GM19467 (cell line): ENCODE results near the gene ATP10A.

ENCODE experiments used
- ATAC-seq: cut with Tn5 transposase; IDR thresholded peaks from one replicate; pipeline ENCODE4 v1.9.1; 2021; ENCODE audit warnings: mild to moderate bottlenecking, moderate library complexity; ENCODE audit not compliant: unreplicated experiment

ATP10A gene

GRCh38 chr15:25797035-25797434 is 66.1 kb downstream of the ATP10A start:
- ATAC-seq: no peak

DNA sequence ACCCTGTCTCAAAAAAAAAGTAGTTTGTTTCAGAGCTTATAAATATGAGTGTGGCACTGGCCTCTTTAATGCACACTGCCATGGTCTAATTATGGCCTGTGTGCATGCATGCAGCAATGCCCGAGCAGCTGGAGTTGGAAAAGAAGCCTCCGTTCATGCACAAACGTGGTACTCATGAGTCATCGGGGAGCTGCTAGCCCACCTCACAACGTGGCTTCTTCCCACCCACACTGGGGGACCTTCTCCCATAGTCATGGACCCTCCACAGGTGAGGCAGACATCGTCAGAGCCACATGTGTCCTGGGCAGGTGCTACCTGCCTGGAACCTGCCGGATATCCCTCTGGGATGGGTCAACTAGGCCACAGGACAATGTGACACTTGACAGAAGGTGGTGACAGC is 66.7 kb downstream of the ATP10A start:
- ATAC-seq: no peak

DNA sequence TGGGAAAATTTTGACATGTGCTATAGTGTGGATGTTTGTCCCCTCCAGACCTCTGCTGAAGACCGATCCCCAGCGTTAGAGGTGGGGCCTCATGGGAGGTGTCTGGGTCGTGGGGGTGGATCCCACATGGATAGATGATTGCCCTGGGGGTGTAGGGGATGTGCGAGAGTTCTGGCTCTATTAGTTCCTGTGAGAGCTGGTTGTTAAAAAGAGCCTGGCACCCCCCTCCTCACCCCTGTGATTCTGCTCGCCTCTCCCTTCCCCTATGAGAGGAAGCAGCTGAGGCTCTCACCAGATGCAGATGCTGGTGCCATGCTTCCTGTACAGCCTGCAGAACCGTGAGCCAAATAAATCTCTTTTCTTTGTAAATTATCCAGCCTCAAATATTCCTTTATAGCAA is 67.4 kb downstream of the ATP10A start:
- no peak for ATAC-seq

DNA sequence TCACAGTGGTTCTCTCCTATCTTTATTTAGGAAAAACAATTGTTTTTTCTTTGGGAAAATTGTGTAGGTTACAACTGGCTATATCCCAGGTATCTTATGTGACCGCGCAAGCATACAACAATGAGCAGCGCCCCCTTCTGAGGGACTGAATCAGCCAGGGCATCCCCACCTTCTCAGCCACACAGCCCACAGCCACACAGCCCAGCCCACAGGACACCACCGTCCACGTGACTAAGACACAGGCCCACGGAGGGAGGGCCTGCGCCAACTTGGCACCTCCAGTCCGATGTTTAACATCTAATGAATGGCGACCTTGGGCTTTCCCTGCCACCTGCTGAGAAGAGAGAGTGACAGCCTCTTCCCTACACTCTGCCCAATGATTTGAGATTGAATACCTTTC is 68.1 kb downstream of the ATP10A start:
- no peak for ATAC-seq

GRCh38 chr15:25793354-25794050 is 69.6 kb downstream of the ATP10A start:
- peak; percentile 68 for ATAC-seq

- ATAC-seq: no peak
These were observed 71.0 kb downstream of the ATP10A start for GRCh38 chr15:25792128-25792527.

DNA sequence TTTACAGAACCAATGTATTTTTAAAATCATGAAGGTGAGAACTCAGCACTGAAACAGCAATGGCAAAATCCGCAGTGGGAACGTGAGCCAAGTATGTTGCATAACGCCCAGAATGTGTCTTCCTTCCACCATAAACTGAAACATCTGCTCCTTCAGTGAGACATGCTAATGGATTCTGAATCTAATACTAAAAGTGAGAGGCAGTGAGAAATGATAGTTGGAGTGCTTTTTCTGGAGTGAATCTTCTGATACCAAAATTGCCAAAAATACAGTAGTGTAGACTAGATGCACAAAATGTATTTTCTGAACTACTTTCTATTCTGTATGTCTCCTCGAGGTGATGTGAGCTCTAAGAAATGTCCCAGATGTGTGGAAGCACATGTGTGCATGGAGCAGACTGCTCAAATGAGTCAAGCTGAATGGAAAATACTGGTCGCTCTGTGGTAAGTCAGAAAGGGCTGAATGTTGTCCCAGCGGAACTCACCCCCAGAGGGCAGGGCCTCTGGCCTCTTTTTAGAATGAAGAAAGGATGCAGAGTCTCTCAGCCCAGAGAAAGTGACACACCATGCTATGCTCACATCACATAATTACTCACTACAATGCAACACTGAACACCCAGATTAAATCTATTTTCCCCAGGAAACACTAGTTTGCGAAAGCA is 73.0 kb downstream of the ATP10A start:
- ATAC-seq: no peak

DNA sequence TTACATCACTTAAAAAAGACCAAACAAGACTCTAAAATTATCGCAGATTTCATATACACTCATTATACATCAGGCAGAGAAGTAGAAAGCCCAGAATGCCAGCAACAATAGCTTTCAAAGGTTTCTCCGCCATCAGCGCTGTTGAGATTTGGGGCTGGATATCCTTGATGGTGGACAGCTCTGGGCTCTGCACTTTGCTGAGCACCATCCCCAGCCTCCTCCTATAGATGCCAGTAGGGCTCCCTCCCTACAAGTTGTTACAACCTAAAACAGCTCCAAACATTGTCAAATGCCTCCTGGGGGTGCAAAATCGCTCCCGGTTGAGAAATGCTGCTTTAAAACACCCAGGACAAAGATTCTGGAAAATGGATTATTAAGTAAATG is 73.5 kb downstream of the ATP10A start:
- ATAC-seq: no peak

DNA sequence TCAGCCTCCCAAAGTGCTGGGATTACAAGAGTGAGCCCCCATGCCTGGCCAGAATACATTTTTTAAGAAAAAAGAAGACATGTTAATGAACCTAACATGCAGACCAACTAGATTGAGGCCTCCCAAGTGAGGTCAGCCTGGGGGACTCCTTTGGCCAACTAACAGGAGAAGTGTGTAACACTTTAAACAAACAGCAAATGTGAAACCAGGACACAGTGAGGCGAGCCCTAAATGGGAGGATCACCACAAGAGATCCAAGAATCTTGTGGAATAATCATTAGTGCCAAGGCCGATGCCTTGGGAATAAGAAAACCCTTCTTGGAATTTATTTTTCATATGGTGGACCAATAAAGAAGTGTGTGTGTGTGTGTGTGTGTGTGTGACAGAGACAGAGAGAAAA is 73.9 kb downstream of the ATP10A start:
- no peak for ATAC-seq

GRCh38 chr15:25787855-25788520 is 75.1 kb downstream of the ATP10A start:
- ATAC-seq: no peak

- no peak for ATAC-seq
These were observed 75.7 kb downstream of the ATP10A start for GRCh38 chr15:25787381-25787780.

GRCh38 chr15:25786040-25786439 is 77.1 kb downstream of the ATP10A start:
- no peak for ATAC-seq

DNA sequence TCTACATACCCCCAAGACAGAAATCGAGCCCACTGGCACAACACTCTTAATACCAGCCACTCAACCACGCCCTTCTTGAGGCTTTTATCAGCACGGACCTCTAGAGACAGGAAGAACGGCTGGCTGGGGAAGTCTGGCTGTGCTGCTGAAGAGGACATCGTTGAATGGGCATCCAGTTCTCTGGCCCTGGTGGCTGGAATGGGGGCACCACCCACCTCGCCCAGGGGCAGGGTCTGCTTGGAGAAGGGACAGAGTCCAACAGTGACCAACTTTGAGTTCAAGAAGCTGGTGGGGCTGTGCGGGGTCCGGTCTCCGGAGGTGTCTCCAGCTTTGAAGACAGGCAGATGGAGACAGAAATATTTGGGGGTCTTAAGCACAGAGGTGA is 77.5 kb downstream of the ATP10A start:
- no peak for ATAC-seq

- ATAC-seq: no peak
These were observed 78.1 kb downstream of the ATP10A start for GRCh38 chr15:25784876-25785640.

- no peak for ATAC-seq
These were observed 79.3 kb downstream of the ATP10A start for GRCh38 chr15:25783607-25784540.

DNA sequence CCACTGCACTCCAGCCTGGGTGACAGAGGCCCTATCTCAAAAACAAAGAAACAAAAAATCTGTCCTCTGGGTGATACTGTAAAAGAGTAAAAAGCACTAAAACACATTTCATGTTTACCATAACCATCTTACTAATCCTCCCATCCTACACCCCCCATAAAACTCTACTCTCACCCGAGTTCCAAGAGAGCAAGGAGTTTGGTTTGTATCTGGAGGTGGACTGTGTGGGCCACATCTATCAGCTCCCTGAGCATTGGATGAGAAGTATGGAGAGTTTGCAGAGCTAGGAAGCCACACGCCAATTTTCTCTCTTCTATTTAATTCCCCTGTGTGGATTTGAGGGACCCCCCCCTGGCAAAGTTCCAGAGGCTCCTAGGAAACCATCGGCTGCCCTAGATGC is 80.0 kb downstream of the ATP10A start:
- no peak for ATAC-seq

DNA sequence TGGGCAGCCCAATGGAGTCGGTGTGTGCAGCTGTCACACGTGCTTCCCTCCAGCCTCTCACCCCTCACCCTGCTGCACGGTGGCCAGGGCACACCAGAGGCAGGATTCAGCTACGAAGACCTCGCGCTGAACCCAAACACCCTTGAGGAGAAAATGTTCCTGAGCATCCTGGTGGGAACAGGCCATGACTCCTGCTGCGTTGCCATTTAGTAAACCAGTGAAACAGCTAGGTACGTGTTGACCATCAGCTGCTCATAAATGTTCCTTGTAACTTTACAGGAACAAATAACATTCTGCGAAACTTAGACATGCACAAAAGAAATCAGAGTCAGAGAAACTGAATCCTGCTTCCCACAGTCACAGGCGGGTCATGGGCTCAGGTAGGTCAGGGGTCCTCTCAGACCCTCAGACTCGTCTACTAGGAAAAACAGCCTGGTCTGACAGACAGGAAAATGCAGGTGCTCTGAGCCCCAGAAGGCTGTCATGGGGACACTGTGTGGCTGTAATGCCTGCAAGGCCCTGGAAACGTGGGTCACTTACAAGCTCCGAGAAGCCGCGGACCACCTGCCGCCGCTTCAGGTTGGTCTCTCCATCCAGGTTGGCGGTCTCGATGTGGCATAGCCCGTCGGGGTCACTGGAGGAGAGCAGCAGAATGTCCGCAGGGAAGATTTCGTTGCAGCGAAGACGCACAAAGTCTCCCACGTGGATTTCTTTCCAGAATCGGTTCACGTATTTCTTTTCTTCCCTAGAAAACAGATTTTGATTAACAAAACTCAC is 82.5 kb downstream of the ATP10A start:
- no peak for ATAC-seq

DNA sequence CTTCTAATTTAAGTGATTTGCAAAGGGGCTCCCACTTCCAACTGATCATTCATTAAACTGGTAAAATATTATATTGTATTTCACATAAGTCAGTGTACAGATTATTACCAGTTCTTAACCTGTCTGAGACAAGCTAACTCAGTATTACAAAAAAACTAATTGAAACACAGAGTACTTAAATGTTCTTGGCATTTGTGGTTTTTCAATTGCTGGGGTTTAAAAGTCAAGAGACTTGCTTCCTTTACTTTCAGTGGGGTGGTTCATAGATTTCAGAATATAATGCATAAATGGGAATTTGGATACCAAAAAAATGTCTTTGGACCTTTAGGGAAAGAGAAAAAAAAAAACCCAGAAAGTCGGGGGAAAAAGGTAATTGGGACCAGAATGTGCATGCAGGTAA is 85.0 kb downstream of the ATP10A start:
- no peak for ATAC-seq

DNA sequence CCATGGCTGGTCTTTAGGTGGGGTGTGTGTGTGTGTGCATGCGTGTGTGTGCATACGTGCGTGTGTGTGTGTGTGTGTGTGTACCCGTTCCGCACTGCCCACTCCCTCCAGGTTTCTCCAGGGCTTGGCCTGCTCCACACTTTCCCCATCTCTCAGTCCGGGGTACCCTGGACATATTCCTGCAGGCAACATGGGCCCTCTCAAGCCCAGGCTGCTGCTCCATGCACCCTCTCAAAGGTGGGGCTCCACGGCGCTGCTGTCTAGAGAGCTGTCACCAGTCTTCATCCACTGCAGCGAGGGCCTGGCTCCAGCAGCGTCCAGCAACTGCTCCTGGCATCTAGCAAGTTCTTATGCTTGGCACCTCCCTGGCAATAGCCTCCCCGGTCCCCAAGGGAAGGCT is 86.1 kb downstream of the ATP10A start:
- ATAC-seq: no peak
